Stimulated activated CD8-positive, alpha-beta memory T cell treated with anti-CD3 and anti-CD28 coated beads, Interleukin-7, amount 100 ng/mL, for 4 hours (primary cell): Measurements from ENCODE around the gene BCAS3.
"Not testable (repeated sequence)": the region's sequence is repeated elsewhere in the genome, so short reads cannot be mapped to it uniquely, and the experiment has no call there.

ENCODE experiments used
- DNase-seq, 2 donors: peaks; one replicate each; pipeline ENCODE4 v3.0.0-alpha.2; 2020; ENCODE audit warnings: low read depth in 2 of 2

The BCAS3 gene

GRCh38 chr17:61338000-61338798, 660.5 kb downstream of the BCAS3 start:
- no peak for DNase-seq

GRCh38 chr17:61338874-61339478, 661.3 kb downstream of the BCAS3 start:
- no peak for DNase-seq

GRCh38 chr17:61340431-61341209, 663.0 kb downstream of the BCAS3 start:
- DNase-seq = no peak

- no peak for DNase-seq
Observed at GRCh38 chr17:61343576-61343975, 665.9 kb downstream of the BCAS3 start.

GRCh38 chr17:61345061-61345460, 667.4 kb downstream of the BCAS3 start:
- DNase-seq = no peak

GRCh38 chr17:61345825-61346666, 668.4 kb downstream of the BCAS3 start:
- no peak for DNase-seq

- no peak for DNase-seq
Observed at GRCh38 chr17:61349350-61349749, 671.7 kb downstream of the BCAS3 start.

- DNase-seq = no peak
Observed at GRCh38 chr17:61351745-61352407, 674.2 kb downstream of the BCAS3 start.

GRCh38 chr17:61352408-61352770, 674.7 kb downstream of the BCAS3 start:
- DNase-seq = no peak

- DNase-seq = no peak
Observed at GRCh38 chr17:61352781-61353491, 675.3 kb downstream of the BCAS3 start.

GRCh38 chr17:61353615-61354014, 676.0 kb downstream of the BCAS3 start:
- no peak for DNase-seq

- no peak for DNase-seq
Observed at GRCh38 chr17:61354895-61355874, 677.5 kb downstream of the BCAS3 start.

- DNase-seq = not testable (repeated sequence)
Observed at GRCh38 chr17:61357061-61357460, 679.4 kb downstream of the BCAS3 start.

GRCh38 chr17:61359513-61359912, 681.9 kb downstream of the BCAS3 start:
- DNase-seq = not testable (repeated sequence)

- no peak for DNase-seq
Observed at GRCh38 chr17:61360318-61360943, 682.8 kb downstream of the BCAS3 start.

GRCh38 chr17:61361084-61361483, 683.4 kb downstream of the BCAS3 start:
- DNase-seq = no peak

GRCh38 chr17:61362396-61362795, 684.7 kb downstream of the BCAS3 start:
- DNase-seq = no peak

- DNase-seq = no peak
Observed at GRCh38 chr17:61362852-61363600, 685.4 kb downstream of the BCAS3 start.
